Stimulated activated naive CD8-positive, alpha-beta T cell treated with anti-CD3 and anti-CD28 coated beads, Interleukin-15, Interleukin-2, amounts not matched to agents 100 ng/mL and 50 ng/mL, for 24 hours (primary cell): ENCODE measurements around the gene CDC26.
"Not testable (repeated sequence)": the region's sequence is repeated elsewhere in the genome, so short reads cannot be mapped to it uniquely, and the experiment has no call there.

Experiments used
- H3K27ac Mint-ChIP-seq: one replicate; pipeline ENCODE4 v1.8.0; 2021; ENCODE audit warnings: mild to moderate bottlenecking, mixed read lengths
- H3K27me3 Mint-ChIP-seq: one replicate; pipeline ENCODE4 v1.8.0; 2021; ENCODE audit warnings: mixed read lengths
- H3K36me3 Mint-ChIP-seq: one replicate; pipeline ENCODE4 v1.8.0; 2021; ENCODE audit warnings: low read depth, mixed read lengths
- H3K4me1 Mint-ChIP-seq: one replicate; pipeline ENCODE4 v1.8.0; 2021; ENCODE audit warnings: low read depth, mixed read lengths
- H3K4me3 Mint-ChIP-seq: one replicate; pipeline ENCODE4 v1.8.0; 2021; ENCODE audit warnings: mild to moderate bottlenecking, mixed read lengths
- H3K9me3 Mint-ChIP-seq: one replicate; pipeline ENCODE4 v1.8.0; 2021; ENCODE audit warnings: mixed read lengths

The CDC26 gene

GRCh38 chr9:113266174-113266573 is 9.2 kb downstream of the CDC26 start:
- peaks cover 7% of the 10 kb centered on the region for H3K4me1 Mint-ChIP-seq
- H3K27ac Mint-ChIP-seq = no peak overlapping the region
- H3K4me3 Mint-ChIP-seq = no peak overlapping the region
- no peaks in the 10 kb centered on the region for H3K27me3 Mint-ChIP-seq
- no peaks in the 10 kb centered on the region for H3K9me3 Mint-ChIP-seq
- H3K36me3 Mint-ChIP-seq = peaks cover 42% of the 10 kb centered on the region

- Mint-ChIP-seq H3K27me3 (no peaks in the 10 kb centered on the region), H3K4me3 (no peak overlapping the region), H3K9me3 (no peaks in the 10 kb centered on the region), H3K36me3 (peaks cover 51% of the 10 kb centered on the region), H3K27ac (no peak overlapping the region), H3K4me1 (no peaks in the 10 kb centered on the region)
Measured at GRCh38 chr9:113261917-113262671, 13.3 kb downstream of the CDC26 start.

GRCh38 chr9:113258282-113258681 is 17.1 kb downstream of the CDC26 start:
- no peaks in the 10 kb centered on the region for H3K4me1 Mint-ChIP-seq
- H3K27me3 Mint-ChIP-seq = no peaks in the 10 kb centered on the region
- no peak overlapping the region for H3K4me3 Mint-ChIP-seq
- peaks cover 43% of the 10 kb centered on the region for H3K36me3 Mint-ChIP-seq
- no peak overlapping the region for H3K27ac Mint-ChIP-seq
- no peaks in the 10 kb centered on the region for H3K9me3 Mint-ChIP-seq

DNA sequence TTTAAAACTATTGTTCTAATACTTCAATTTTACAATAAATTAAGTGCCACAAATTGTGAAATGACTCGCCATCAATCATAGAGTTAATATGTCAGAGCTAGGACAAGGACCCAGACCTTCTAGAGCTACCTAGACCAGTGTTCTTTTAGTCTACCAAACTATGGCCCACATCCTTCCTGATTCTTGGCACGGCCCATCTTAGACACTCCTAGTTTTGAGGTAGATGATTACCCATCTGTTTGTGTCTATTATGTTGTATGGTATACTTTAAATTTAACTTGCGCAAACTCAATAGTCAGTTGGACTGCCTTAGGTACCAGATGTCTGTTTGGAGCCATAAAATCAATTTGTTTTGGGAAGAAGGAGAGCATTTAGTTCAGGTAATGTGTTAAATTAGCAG is 17.5 kb downstream of the CDC26 start:
- Mint-ChIP-seq H3K9me3 (no peaks in the 10 kb centered on the region), H3K36me3 (peaks cover 43% of the 10 kb centered on the region), H3K27ac (no peak overlapping the region), H3K4me3 (no peak overlapping the region), H3K4me1 (no peaks in the 10 kb centered on the region), H3K27me3 (no peaks in the 10 kb centered on the region)

GRCh38 chr9:113255438-113255837 is 19.9 kb downstream of the CDC26 start:
- Mint-ChIP-seq H3K4me1 (no peaks in the 10 kb centered on the region), H3K36me3 (peaks cover 28% of the 10 kb centered on the region), H3K4me3 (no peak overlapping the region), H3K27me3 (no peaks in the 10 kb centered on the region), H3K27ac (no peak overlapping the region), H3K9me3 (peaks cover 3% of the 10 kb centered on the region)

GRCh38 chr9:113254991-113255390 is 20.4 kb downstream of the CDC26 start:
- H3K27ac Mint-ChIP-seq = no peak overlapping the region
- no peak overlapping the region for H3K4me3 Mint-ChIP-seq
- H3K27me3 Mint-ChIP-seq = no peaks in the 10 kb centered on the region
- H3K9me3 Mint-ChIP-seq = peaks cover 3% of the 10 kb centered on the region
- H3K4me1 Mint-ChIP-seq = no peaks in the 10 kb centered on the region
- peaks cover 23% of the 10 kb centered on the region for H3K36me3 Mint-ChIP-seq

GRCh38 chr9:113250807-113251206 is 24.6 kb downstream of the CDC26 start:
- H3K36me3 Mint-ChIP-seq = peaks cover 10% of the 10 kb centered on the region
- no peaks in the 10 kb centered on the region for H3K4me1 Mint-ChIP-seq
- H3K27ac Mint-ChIP-seq = no peak overlapping the region
- H3K9me3 Mint-ChIP-seq = peaks cover 3% of the 10 kb centered on the region
- no peak overlapping the region for H3K4me3 Mint-ChIP-seq
- H3K27me3 Mint-ChIP-seq = no peaks in the 10 kb centered on the region

- not testable (repeated sequence) for H3K27ac Mint-ChIP-seq, H3K27me3 Mint-ChIP-seq, H3K4me3 Mint-ChIP-seq
Measured at GRCh38 chr9:113249661-113250060, 25.7 kb downstream of the CDC26 start.

DNA sequence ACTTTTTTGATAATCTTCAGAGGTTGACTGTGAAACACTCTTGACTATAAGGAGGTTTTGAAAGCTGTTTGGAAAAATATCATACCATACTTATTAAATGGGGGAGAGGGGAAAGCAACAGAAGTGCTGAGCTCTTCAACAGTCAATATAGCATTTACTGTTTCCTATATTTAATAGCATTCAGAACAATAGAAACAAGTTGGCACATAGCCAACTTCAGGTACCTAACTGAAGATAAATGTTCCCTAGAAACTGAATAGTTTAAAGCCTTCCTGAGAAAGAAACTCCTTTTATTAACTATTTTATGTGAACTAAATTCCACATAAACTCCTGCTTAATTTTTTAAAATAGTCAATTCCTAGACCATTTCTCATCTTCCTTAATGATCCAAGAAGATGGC is 27.7 kb downstream of the CDC26 start:
- no peak overlapping the region for H3K27ac Mint-ChIP-seq
- H3K9me3 Mint-ChIP-seq = peaks cover 3% of the 10 kb centered on the region
- H3K36me3 Mint-ChIP-seq = peaks cover 10% of the 10 kb centered on the region
- no peaks in the 10 kb centered on the region for H3K27me3 Mint-ChIP-seq
- no peak overlapping the region for H3K4me3 Mint-ChIP-seq
- peaks cover 3% of the 10 kb centered on the region for H3K4me1 Mint-ChIP-seq

More at GRCh38 chr9:113249661-113250060, 25.7 kb downstream of the CDC26 start:
- H3K36me3 Mint-ChIP-seq, H3K9me3 Mint-ChIP-seq, H3K4me1 Mint-ChIP-seq: not testable (repeated sequence)

GRCh38 chr9:113246928-113247327 is 28.4 kb downstream of the CDC26 start:
- H3K9me3 Mint-ChIP-seq = peaks cover 3% of the 10 kb centered on the region
- no peak overlapping the region for H3K4me3 Mint-ChIP-seq
- peaks cover 6% of the 10 kb centered on the region for H3K4me1 Mint-ChIP-seq
- peaks cover 10% of the 10 kb centered on the region for H3K36me3 Mint-ChIP-seq
- no peaks in the 10 kb centered on the region for H3K27me3 Mint-ChIP-seq
- no peak overlapping the region for H3K27ac Mint-ChIP-seq

GRCh38 chr9:113245894-113246293 is 29.5 kb downstream of the CDC26 start:
- H3K27me3 Mint-ChIP-seq = no peaks in the 10 kb centered on the region
- no peak overlapping the region for H3K4me3 Mint-ChIP-seq
- H3K36me3 Mint-ChIP-seq = peaks cover 10% of the 10 kb centered on the region
- H3K27ac Mint-ChIP-seq = no peak overlapping the region
- H3K4me1 Mint-ChIP-seq = peaks cover 11% of the 10 kb centered on the region
- H3K9me3 Mint-ChIP-seq = peaks cover 3% of the 10 kb centered on the region

GRCh38 chr9:113244556-113244955 is 30.8 kb downstream of the CDC26 start:
- H3K36me3 Mint-ChIP-seq = peaks cover 6% of the 10 kb centered on the region
- H3K4me3 Mint-ChIP-seq = no peak overlapping the region
- H3K4me1 Mint-ChIP-seq = peaks cover 12% of the 10 kb centered on the region
- no peaks in the 10 kb centered on the region for H3K27me3 Mint-ChIP-seq
- H3K27ac Mint-ChIP-seq = no peak overlapping the region
- no peaks in the 10 kb centered on the region for H3K9me3 Mint-ChIP-seq

DNA sequence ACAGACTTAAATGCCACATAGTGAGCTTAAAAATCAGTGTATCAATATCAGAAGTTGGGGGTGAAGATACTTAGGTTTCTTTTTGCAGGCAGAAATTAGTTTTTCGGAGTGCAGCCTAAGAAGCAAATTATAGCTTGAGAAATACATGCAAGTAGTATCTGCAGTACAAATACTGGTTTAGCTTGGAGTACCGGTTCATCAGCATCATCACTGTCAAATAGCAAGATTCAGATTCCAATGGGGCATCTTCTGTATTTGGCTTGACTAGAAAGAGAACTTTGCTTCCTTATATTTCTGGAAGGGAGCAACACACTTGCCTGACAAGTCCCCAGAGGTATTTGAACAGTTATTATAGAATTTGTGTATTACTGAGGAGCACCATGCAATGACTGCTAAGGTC is 34.2 kb downstream of the CDC26 start:
- peaks cover 12% of the 10 kb centered on the region for H3K4me1 Mint-ChIP-seq
- H3K4me3 Mint-ChIP-seq = no peak overlapping the region
- H3K36me3 Mint-ChIP-seq = no peaks in the 10 kb centered on the region
- H3K27me3 Mint-ChIP-seq = no peaks in the 10 kb centered on the region
- no peaks in the 10 kb centered on the region for H3K9me3 Mint-ChIP-seq
- H3K27ac Mint-ChIP-seq = no peak overlapping the region

- Mint-ChIP-seq H3K36me3 (no peaks in the 10 kb centered on the region), H3K4me3 (no peak overlapping the region)
Measured at GRCh38 chr9:113238859-113239232, 36.5 kb downstream of the CDC26 start.

DNA sequence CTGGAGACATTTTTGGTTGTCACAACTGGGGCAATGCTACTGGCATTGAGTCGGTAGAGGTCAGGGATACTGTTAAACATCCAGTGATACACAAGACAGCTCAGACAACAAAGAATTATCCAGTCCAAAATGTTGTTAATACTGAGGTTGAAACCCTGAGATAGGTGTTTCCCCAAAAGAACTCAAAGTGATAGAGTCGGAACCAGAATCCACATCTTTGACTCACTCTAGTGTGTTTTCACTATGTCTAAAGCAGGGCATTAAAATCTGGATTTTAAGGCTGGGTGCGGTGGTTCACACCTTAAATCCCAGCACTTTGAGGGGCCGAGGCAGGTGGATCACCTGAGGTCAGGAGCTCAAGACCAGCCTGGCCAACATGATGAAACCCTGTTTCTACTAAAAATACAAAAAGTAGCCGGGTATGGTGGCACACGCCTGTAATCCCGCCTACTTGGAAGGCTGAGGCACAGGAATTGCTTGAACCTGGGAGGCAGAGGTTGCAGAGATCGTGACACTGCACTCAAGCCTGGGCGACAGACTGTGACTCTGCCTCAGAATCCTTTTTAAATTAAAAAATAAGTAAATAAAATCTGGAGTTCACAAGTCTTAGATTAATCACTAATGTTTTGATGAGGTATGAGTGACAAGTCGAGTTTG is 37.0 kb downstream of the CDC26 start:
- no peak overlapping the region for H3K27ac Mint-ChIP-seq
- no peak overlapping the region for H3K4me3 Mint-ChIP-seq
- H3K4me1 Mint-ChIP-seq = peaks cover 16% of the 10 kb centered on the region
- H3K27me3 Mint-ChIP-seq = no peaks in the 10 kb centered on the region
- no peaks in the 10 kb centered on the region for H3K36me3 Mint-ChIP-seq
- H3K9me3 Mint-ChIP-seq = no peaks in the 10 kb centered on the region

More at GRCh38 chr9:113238859-113239232, 36.5 kb downstream of the CDC26 start:
- Mint-ChIP-seq H3K4me1 (peaks cover 12% of the 10 kb centered on the region), H3K9me3 (no peaks in the 10 kb centered on the region), H3K27me3 (no peaks in the 10 kb centered on the region), H3K27ac (no peak overlapping the region)

DNA sequence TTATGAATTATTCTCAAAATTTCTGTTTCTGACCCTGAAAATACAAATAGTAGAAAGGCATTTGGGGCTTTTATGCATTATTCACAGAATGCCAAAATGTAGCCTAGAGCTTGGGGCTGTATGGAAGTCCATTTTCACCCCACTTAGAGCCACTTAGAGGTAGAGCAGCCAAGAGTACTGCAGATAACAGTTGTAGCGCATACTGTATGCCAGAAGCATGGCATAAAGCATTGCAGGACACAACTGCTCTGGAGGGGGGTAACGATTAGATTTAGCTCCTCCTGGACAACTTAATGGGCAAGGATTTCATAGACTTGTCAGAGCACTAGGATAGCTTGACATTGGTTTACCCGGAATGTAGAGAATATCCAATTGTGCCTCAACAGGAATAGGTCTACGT is 38.3 kb downstream of the CDC26 start:
- Mint-ChIP-seq H3K4me1 (peaks cover 23% of the 10 kb centered on the region), H3K27ac (no peak overlapping the region), H3K27me3 (no peaks in the 10 kb centered on the region), H3K9me3 (no peaks in the 10 kb centered on the region), H3K36me3 (no peaks in the 10 kb centered on the region), H3K4me3 (no peak overlapping the region)
